Epidermal melanocyte (primary cell): ENCODE results near the gene DTNA.
"Not testable (repeated sequence)": the region's sequence is repeated elsewhere in the genome, so short reads cannot be mapped to it uniquely, and the experiment has no call there.

Experiments
- DNase-seq: peaks from one replicate; pipeline ENCODE4 v3.0.0; 2011; ENCODE audit warnings: low spot score; ENCODE audit not compliant: insufficient read length

The DTNA gene

GRCh38 chr18:34709750-34710441 lies at the start of gene DTNA:
DTNA (plus strand) TSS chr18:34710298; CDS start chr18:34755977, 45,679 bp downstream.
- DNase-seq, result peak; percentile 30

DNA sequence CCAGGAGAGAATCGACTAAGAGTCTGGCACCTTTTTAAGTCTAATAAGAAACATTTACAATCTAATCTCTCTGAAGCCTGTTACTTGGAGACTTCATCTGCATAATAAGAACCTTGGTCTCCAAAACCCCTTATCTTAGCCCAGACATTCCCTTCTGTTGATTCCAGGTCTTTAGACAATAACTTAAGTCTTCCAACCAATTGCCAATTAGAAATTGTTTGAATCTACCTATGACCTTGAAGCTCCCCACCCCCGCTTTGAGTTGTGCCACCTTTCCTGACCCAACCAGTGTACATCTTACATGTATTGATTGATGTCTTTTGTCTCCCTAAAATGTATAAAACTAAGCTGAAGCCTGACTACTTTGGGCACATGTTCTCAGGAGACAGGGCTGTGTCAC lies 49.5 kb upstream of the DTNA start:
- DNase-seq, result no peak

- peak; percentile 70 for DNase-seq
Measured at GRCh38 chr18:34661464-34662087, 48.5 kb upstream of the DTNA start.

- DNase-seq, result no peak
Measured at GRCh38 chr18:34676816-34677574, 33.1 kb upstream of the DTNA start.

DNA sequence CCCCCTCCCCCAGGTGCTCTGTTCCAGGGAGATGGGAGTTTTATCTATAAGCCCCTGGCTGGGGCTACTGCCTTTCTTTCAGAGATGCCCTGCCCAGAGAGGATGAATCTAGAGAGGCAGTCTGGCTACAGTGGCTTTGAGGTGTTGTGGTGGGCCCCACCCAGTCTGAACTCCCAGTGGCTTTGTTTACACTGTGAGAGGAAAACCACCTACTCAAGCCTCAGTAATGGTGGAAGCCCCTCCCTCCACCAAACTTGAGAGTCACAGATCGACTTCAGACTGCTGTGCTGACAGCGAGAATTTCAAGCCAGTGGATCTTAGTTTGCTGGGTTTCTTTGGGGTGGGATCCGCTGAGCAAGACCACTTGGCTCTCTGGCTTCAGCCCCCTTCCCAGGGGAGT lies 20.3 kb upstream of the DTNA start:
- not testable (repeated sequence) for DNase-seq

DNA sequence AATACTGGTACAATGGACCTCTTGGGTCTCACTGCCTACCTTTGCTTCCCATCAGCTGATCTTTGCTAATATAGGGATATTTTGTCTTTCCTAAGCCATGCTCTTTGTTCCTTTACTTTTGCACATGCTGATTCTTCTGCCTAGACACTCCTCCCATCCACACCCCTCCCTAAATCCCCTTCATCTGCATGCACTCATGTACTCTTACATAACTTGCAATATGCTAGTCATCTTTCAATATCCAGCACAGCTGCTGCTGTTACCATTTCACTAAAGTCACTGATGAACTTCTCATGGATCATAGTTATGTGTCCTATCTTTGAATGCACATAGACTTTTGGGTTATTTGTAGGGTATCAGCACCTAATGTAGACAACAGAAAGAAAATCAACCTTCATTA lies 18.5 kb upstream of the DTNA start:
- no peak for DNase-seq

DNA sequence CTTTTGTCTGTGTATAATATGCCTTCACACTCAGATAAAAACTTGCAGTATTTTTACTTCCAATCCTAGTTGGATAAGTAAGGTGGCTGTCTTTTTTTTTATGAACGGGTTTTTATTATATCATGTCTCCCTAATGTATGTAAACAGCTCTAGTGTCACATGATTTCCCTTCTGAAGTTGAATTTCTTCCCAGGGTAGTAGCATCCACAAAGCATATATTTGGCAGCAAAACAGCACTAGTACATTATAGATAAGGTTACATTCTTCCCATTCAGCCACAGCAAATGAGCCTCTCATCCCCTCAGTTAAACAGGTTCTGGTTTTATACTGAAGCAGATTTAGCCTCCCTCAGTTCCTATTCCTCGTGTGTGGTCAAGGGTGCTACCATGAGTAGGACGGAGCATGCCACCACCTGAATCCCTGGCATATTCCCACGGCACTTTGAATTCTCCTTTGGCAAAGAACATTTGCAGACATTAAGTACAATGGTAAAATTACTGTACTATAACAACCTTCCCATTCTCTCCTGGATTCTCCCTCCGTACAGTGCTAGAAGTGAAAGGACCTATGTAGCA lies 15.4 kb upstream of the DTNA start:
- DNase-seq, result no peak

- DNase-seq, result no peak
Measured at GRCh38 chr18:34695310-34695709, 14.8 kb upstream of the DTNA start.

DNA sequence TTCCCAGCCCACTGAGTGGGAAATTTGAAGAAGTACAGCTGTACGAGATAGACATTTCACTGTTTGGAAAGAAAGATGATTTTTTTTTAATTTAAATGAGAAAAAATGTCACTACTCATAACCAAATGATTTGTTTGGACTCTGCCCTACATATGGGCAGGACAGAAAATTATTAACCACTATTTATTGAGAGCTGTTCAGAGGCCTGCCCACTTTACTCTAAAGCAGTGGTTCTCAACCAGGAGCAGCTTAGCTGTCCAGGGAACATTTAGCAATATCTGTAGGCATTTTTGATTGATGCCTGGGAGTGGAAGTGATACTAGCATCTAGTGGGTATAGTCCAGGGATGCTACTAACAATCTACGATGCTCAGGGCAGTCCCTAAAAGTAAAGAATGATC lies 13.4 kb upstream of the DTNA start:
- DNase-seq, result no peak

DNA sequence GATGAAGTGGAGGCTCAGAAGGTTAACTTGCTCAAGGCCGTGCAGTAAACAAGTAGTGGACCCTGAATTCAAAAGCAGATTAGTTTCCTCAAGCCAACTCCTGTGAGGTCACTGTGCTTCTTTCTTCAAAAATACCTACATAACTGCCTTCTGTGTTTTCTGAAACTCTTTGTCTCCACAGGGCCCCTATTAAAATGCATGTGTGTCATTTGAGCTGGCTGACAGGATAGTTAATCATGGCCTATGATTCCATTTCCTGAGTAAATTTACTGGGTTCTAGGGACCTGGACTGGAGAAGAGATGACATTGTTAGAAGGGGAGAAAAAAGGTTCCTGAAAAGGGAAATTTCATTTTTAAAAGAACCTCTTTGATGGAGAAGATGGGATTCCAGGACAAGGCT lies 12.9 kb upstream of the DTNA start:
- no peak for DNase-seq

- no peak for DNase-seq
Measured at GRCh38 chr18:34697891-34698290, 12.2 kb upstream of the DTNA start.

GRCh38 chr18:34701911-34702310 lies 8.2 kb upstream of the DTNA start:
- DNase-seq, result no peak

DNA sequence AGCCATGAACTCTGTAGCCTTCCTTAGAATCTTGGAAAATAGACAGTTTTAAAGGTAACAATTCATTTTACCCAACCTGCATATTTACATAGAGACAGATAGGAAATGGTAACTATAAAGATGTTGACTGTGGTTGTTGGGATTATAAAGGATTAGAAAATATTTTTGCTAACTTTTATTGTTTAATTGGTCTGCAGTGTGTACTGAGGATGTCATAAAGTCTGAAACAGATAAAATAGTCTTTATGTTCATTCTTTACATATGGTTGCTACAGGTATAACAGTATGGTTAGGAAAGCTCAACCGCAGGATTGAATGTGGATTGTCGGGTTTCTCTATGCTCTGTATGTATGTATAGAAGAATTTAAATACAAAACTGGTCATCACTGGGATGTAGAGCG lies 7.3 kb upstream of the DTNA start:
- no peak for DNase-seq

DNA sequence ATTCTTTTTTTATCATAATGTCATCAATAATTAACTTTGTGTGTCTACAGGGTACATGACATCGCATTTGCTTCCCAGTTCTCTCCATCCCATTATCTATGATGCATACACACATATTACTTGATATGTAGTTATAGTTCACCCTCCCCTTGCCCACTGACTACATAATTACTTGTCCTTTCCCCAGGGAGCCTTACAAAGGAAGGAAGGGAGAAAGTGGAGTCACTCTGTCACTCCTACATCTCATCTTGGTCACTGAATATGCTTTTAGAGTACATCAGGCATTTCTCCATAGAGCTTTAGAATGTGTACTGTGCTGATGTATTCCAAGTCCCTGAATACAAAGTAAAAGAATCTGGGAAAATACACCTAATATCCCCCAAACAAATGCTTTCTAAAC lies 6.0 kb upstream of the DTNA start:
- no peak for DNase-seq

DNA sequence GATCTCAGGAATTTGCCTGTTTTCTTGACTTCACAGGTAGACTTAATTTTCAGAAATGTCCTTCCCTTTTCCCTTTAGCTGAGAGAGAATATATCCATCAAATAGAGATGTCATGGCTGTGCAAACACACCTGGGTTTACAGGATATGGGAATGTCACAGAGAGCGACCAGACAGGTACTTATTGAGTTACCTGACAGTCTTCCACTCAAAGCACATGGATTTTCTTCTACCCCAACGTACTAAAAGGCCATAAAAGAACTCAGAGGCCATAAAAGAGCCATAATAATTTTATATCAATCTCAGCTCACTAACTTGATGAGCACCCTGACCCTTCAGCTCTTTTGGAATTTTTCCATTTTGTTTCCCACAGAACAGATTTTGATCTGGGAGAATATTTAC lies 5.3 kb upstream of the DTNA start:
- no peak for DNase-seq

DNA sequence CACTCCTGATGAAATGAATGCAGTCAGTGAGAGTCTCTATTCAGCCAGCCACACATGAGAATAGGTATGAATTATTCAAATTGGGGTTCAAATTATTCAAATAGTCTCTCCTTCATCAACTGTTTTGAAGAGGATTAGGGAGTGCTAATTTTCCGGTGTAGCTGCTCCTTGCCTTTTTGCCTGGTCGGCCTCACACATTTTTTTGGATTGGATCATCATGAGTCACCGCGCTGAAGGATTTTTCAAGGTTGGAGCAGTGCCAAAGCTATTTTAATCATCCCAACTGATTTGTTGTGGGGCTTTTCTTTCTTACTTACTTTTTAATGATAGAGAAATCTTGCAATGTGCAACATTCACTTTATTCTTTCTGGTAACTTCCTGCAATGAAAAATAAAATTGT lies 2.4 kb upstream of the DTNA start:
- DNase-seq, result no peak

GRCh38 chr18:34709104-34709503 lies 994 bp upstream of the DTNA start:
- no peak for DNase-seq

DNA sequence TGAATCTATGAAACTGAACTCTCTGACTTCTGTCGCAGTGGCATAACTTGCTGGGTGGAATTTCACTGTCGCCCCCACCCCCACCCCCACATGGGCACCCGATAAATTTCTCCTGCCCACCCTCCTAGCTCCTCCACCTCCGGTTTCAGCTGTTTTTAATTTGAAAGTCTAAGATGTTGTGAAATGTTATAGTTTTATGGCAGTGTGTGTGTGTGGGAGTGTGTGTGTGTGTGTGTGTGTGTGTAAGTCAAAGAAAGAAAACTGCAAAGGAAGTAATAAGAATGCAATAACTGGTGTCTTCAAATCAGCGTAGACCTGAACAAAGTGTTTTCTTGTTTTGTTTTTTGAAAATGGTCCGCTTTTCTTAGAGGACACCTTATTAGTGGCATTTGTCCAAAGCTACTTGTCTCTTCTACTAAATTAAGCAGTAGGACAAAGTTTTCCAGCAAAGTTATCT lies 388 bp downstream of the DTNA start:
- no peak for DNase-seq

DNA sequence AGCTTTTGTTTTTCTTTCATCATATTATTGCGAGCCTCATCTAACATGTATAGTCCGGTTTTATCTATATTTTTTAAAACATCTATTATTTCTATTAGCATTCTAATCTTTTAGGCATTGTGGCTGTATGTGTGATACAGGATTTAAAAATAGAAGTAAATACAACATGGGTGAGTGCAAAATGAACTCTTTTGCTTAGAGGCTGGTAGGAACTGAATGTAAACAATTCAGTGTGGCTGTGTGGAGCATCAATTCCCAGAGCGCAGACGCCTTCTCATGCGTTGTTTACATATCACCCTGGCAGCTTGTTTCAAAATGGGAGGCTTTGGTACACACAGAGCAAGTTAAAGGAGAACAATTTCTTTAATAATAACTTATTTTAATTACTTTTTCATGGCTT lies 836 bp downstream of the DTNA start:
- DNase-seq, result no peak

DNA sequence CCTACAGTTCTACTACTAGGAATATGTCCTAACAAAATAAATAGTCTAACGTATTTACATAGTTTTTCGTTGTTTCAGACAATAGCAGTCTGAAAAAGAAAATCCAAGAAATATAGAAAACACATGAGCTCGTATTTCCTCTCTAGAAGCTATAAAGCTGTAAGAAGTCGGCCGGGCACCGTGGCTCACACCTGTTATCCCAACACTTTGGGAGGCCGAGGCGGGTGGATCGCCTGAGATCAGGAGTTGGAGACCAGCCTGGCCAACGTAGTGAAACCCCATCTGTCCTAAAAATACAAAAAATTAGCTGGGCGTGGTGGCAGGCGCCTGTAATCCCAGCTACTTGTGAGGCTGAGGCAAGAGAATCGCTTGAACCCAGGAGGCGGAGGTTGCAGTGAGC lies 6.0 kb downstream of the DTNA start:
- DNase-seq, result not testable (repeated sequence)

- peak; percentile 30 for DNase-seq
Measured at GRCh38 chr18:34718610-34719009, 8.5 kb downstream of the DTNA start.

DNA sequence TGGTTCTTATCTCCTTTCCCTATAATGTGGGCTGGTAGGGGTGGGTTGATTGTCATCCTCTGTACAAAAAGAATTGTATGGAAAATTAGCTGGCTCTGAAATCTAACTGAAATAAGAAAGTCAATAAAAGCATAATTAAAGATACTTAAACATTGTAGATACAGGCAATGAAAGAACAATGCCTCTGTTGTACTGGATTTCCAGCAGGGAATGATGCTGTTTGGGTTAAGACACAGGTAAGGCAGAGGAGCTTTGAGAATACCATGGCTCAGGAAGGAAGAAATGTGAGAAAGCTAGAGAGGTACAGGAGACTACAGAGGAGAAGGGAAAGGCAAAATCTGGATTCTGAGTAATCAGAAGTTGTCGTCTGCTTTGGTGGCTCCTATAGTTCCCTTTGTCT lies 10.1 kb downstream of the DTNA start:
- no peak for DNase-seq
